Measurements from ENCODE around the gene LTN1.

Gene LTN1

GRCh38 chr21:28974531-28975227, 18.0 kb downstream of the LTN1 start:
- no peak for TF ChIP-seq REST (IDR thresholded peaks at IDR 0.05; ENCODE audit: low read depth)
- TF ChIP-seq TCF12 (IDR thresholded peaks at IDR 0.05; ENCODE audit: low read depth) = no peak
- no peak for TF ChIP-seq CREB1 (IDR thresholded peaks at IDR 0.05; ENCODE audit: low read depth)
- no peak for TF ChIP-seq YY1 (IDR thresholded peaks at IDR 0.05; ENCODE audit: low read depth)
- TF ChIP-seq CEBPB (IDR thresholded peaks at IDR 0.05) = no peak
- TF ChIP-seq NFIC (IDR thresholded peaks at IDR 0.05) = no peak
- no peak for TF ChIP-seq TAF1 (IDR thresholded peaks at IDR 0.05; ENCODE audit: low read depth)

GRCh38 chr21:28972398-28972797, 20.3 kb downstream of the LTN1 start:
- no peak for TF ChIP-seq CREB1 (IDR thresholded peaks at IDR 0.05; ENCODE audit: low read depth)
- no peak for TF ChIP-seq FOXM1 (IDR thresholded peaks at IDR 0.05; ENCODE audit: borderline replicate concordance, low read depth)
- TF ChIP-seq YY1 (IDR thresholded peaks at IDR 0.05; ENCODE audit: low read depth) = no peak
- TF ChIP-seq EP300 (IDR thresholded peaks at IDR 0.05; ENCODE audit: borderline replicate concordance) = no peak
- TF ChIP-seq REST (IDR thresholded peaks at IDR 0.05; ENCODE audit: low read depth) = no peak
- TF ChIP-seq CEBPB (IDR thresholded peaks at IDR 0.05) = no peak
- TF ChIP-seq RAD21 (IDR thresholded peaks at IDR 0.05; ENCODE audit: low read depth) = no peak
- no peak for TF ChIP-seq TEAD4 (IDR thresholded peaks at IDR 0.05)
- TF ChIP-seq ZBTB7A (IDR thresholded peaks at IDR 0.05; ENCODE audit: low read depth) = no peak
- no peak for TF ChIP-seq NFIC (IDR thresholded peaks at IDR 0.05)
- TF ChIP-seq EGR1 (IDR thresholded peaks at IDR 0.05) = no peak
- no peak for TF ChIP-seq TAF1 (IDR thresholded peaks at IDR 0.05; ENCODE audit: low read depth)
- TF ChIP-seq MAX (IDR thresholded peaks at IDR 0.05) = no peak
- TF ChIP-seq USF1 (IDR thresholded peaks at IDR 0.05) = no peak

GRCh38 chr21:28971171-28971570, 21.5 kb downstream of the LTN1 start:
- no peak for TF ChIP-seq RAD21 (IDR thresholded peaks at IDR 0.05; ENCODE audit: low read depth)
- no peak for TF ChIP-seq EGR1 (IDR thresholded peaks at IDR 0.05)
- no peak for TF ChIP-seq USF1 (IDR thresholded peaks at IDR 0.05)
- TF ChIP-seq TEAD4 (IDR thresholded peaks at IDR 0.05) = no peak
- TF ChIP-seq FOXM1 (IDR thresholded peaks at IDR 0.05; ENCODE audit: borderline replicate concordance, low read depth) = no peak

GRCh38 chr21:28963831-28964230, 28.8 kb downstream of the LTN1 start:
- no peak for TF ChIP-seq TAF1 (IDR thresholded peaks at IDR 0.05; ENCODE audit: low read depth)
- no peak for TF ChIP-seq NFIC (IDR thresholded peaks at IDR 0.05)
- TF ChIP-seq EP300 (IDR thresholded peaks at IDR 0.05; ENCODE audit: borderline replicate concordance) = no peak
- no peak for TF ChIP-seq TCF12 (IDR thresholded peaks at IDR 0.05; ENCODE audit: low read depth)
- TF ChIP-seq MAX (IDR thresholded peaks at IDR 0.05) = no peak
- no peak for TF ChIP-seq CEBPB (IDR thresholded peaks at IDR 0.05)
- TF ChIP-seq TEAD4 (IDR thresholded peaks at IDR 0.05) = no peak
- no peak for TF ChIP-seq EGR1 (IDR thresholded peaks at IDR 0.05)
- TF ChIP-seq CREB1 (IDR thresholded peaks at IDR 0.05; ENCODE audit: low read depth) = no peak
- TF ChIP-seq REST (IDR thresholded peaks at IDR 0.05; ENCODE audit: low read depth) = no peak
- TF ChIP-seq YY1 (IDR thresholded peaks at IDR 0.05; ENCODE audit: low read depth) = no peak
- no peak for TF ChIP-seq USF1 (IDR thresholded peaks at IDR 0.05)
- no peak for TF ChIP-seq ZBTB7A (IDR thresholded peaks at IDR 0.05; ENCODE audit: low read depth)
- no peak for TF ChIP-seq FOXM1 (IDR thresholded peaks at IDR 0.05; ENCODE audit: borderline replicate concordance, low read depth)

Data from Ishikawa (cell line).